Activated naive CD4-positive, alpha-beta T cell treated with anti-CD3 and anti-CD28 coated beads, Interleukin-2, amount 50 U/mL, for 16 hours (primary cell): Measurements from ENCODE around the gene ETV1.
"Not testable (repeated sequence)": the region's sequence is repeated elsewhere in the genome, so short reads cannot be mapped to it uniquely, and the experiment has no call there.

Experiments
- DNase-seq: peaks from one replicate; pipeline ENCODE4 v3.0.0-alpha.2; 2020

Gene ETV1

DNA sequence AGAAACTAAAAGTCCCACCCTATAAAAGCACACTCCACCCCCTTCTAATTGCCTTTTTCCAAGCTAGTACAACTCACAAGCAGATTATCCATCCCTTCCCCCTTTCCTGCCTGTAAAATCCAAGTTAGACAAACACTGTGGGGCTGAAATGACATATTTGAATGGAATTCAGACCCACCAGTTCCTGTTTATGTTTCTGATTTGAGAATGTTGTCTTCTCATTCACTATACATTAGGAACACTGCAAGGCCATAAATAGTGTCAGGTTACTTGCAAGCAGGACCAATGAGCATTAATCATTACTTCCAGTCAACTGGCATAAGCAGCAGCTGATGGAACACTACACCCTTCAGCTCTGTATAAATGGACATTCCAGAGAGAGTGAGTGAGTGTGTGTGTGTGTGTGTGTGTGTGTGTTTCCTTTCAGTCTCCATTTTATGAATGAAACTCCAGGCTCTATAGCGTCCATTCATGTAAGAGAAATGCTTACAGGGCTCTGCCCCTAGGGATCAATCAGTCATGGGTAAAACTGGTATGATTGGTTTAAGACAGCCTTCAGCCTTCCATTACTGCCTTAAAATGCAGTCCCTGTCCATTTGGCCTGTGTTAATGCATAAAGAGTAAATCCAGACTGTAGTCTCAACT is 69.3 kb downstream of the ETV1 start:
- DNase-seq = no peak

DNA sequence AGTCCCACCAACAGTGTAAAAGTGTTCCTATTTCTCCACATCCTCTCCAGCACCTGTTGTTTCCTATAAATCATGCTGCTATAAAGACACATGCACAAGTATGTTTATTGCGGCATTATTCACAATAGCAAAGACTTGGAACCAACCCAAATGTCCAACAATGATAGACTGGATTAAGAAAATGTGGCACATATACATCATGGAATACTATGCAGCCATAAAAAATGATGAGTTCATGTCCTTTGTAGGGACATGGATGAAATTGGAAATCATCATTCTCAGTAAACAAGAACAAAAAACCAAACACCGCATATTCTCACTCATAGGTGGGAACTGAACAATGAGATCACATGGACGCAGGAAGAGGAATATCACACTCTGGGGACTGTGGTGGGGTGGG is 71.1 kb downstream of the ETV1 start:
- not testable (repeated sequence) for DNase-seq

- DNase-seq = not testable (repeated sequence)
Observed at GRCh38 chr7:13917103-13917502, 72.4 kb downstream of the ETV1 start.

GRCh38 chr7:13915891-13916290 is 73.6 kb downstream of the ETV1 start:
- no peak for DNase-seq

DNA sequence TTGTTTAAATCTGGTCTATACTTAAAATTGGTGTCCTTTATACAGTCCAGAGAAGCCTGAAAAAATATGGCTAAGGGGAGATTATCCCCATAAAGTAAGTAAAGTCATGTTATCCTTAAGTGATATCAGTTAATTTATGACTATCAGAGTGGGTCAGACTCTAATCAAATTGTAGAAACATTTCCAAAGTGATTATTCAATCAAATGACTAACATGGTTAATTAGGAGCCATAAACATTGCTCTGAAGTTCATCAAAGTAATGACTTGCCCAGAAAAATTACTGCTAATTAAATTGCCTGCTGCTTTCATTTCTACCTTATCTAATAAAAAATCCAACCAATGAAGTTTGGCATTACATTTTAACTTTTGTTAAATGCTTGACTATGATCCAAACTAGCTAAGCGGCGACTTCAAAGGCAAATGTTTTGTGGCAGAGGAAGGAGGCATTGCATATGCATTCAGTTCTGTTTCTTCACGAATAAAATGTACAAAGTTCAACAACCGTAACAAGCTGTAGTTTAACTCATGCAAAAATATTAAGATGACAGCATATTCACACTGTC is 76.7 kb downstream of the ETV1 start:
- DNase-seq = no peak

DNA sequence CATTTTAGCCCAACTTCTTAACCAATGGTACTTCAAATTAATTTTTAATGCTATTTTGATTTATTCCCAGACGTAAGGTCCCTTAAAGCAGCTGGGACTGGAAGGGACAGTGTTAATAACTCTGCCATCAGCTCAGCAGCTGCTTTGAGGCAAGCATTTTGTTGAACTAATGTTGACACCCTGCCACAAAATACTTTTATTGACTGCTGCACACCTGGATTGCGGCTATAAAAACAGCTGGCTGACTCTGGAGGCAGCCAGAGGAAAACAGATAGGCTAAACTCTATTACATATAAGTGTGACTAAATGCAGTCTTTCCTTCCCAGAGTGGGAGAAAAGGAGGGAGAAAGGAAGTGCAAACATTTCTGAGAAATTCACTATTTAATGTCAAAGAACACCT is 77.6 kb downstream of the ETV1 start:
- no peak for DNase-seq

- no peak for DNase-seq
Observed at GRCh38 chr7:13910805-13911551, 78.5 kb downstream of the ETV1 start.

DNA sequence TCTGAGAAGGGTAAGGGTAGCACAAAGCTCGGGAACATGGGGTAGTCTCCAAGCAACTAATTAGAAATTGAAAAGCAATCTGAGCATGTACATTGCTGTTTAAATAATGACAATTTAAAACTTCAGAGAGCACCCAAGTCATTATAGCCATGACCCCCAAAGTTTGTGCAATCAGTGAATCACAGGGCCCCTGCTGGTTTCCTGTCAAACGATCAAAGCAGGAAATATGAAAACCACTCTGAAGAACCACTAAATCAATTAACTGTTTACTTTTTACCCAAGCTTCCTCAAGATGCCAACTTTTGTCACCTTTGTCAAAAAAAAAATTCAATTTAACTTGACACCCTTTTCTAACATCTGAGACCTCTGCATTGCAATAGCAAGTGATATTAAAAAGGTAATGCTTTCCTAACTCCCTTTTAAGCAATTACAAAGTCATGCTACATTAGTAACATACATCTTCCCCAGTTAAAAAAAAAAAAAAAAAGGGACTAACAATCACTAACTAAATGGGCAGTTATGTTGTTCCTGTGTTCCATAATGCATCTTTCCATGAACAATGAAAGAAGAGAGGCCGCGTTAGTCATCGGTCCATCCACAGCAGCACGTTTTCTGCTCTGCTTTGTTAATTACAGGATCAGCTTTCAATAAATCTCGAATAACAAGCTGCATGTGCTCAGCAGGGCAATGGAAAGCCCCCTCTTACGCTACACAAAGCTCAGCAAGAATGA is 80.6 kb downstream of the ETV1 start:
- DNase-seq = no peak

DNA sequence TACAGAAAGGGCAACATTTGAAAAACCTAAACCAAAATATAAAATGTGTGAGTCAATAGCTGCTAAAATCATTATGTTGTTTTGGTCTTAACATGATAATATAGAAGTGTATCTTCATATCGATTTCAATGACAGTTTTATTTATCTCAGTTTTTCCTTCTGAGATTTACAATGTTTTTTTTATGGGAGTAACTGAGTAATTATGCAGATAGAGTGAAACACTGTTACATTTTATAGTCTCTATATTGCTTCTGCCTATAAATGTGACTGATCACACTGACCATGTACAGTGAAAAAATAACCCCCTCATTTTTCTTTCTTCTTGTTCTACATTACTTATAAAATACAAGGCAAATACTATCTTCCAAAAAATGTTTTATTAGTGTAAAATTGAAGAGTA is 81.6 kb downstream of the ETV1 start:
- no peak for DNase-seq

DNA sequence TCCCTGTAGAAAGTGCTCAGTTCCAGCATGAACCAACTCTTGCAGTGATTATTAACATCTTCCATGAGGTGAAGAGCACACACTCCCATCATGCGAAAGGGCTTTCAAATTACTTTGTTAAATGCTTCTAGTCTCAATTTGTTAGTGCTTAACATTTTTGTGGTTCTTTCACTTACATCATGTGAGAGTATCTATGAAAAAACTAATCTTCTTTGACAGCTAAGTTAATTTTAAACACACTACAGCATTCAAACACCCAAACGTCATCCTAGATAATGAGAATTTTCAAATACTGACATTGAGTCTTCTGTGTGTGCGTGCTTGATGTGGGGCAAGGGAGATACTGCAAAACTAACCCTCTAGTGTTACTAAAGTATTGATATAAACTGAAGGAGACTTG is 84.8 kb downstream of the ETV1 start:
- DNase-seq = no peak

- no peak for DNase-seq
Observed at GRCh38 chr7:13904007-13904406, 85.5 kb downstream of the ETV1 start.

- no peak for DNase-seq
Observed at GRCh38 chr7:13901577-13901976, 87.9 kb downstream of the ETV1 start.

GRCh38 chr7:13898957-13899670 is 90.4 kb downstream of the ETV1 start:
- DNase-seq = no peak

- no peak for DNase-seq
Observed at GRCh38 chr7:13897819-13898218, 91.6 kb downstream of the ETV1 start.

- DNase-seq = no peak
Observed at GRCh38 chr7:13894954-13895353, 94.5 kb downstream of the ETV1 start.

DNA sequence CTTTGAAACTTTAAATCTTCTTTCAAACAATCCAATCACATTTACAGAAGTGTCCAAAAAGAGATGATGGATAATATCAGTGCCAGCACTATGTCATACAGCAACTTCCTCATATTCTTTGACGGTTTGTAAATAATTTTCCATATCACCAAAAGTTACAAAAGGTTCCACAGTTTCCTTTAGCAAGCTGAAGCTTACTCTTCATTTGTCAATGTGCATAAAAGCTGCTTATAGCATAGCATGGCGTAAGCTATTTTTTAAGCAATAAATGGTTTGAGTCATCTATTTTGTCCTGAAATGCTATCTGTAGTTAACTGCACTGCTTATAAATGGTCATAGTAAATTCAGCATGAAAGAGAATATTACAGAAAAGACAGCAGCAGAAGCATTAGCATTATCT is 95.1 kb downstream of the ETV1 start:
- no peak for DNase-seq

DNA sequence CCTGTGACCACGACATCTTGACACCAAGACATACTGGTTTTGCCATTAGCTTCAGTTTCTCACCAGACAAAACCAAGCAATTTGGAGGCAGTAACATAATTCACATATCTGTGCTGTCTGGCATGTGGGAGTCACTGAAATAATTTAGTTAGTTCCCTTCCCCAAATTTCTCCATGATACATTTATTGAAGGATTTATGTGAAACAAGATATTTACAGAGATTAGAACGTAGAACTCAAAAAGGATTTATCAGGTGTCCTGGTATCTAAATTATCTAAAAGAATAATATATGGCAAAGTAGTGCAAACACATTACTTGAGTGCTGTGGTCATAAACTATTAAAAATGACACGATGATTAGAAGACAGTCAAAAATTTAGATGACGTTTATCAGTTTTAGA is 98.7 kb downstream of the ETV1 start:
- DNase-seq = no peak

DNA sequence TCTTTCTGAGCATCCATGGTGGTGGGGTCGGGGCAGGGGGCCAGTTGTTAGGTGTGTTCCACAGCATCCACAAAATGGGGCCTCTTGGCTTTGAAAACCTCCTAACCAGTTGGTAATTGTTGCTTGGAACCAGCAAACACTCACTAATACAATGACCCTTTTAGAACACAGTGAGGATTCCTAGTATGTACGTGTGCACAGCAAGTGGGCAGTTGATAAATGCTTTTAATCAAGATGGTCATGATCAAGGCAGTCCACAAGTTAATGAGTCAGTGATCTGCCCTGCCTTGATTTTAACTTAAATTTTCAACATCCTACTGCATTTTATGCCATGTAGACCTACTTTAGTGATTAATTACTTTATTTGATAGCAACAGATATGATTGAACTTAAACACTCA is 103.1 kb downstream of the ETV1 start:
- no peak for DNase-seq

DNA sequence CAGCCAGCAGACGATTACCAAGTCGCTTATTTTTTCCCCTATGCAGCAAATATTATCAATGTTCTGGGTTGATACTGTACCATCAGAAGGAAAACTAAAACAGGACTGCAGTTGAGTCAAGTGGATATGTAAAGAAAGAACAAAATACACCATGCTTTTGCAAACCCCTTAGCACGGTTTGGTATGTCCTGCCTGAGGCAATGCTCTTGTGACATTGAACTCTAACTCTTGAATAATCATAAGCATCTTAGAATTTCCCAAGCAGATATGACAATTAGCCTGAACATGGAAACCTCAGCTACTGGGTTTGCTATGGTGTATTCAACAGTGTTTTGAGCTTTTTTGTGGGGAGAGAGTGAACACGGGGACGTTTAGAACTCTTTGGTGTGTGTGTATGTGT is 107.4 kb downstream of the ETV1 start:
- no peak for DNase-seq

- DNase-seq = no peak
Observed at GRCh38 chr7:13880789-13881188, 108.7 kb downstream of the ETV1 start.

DNA sequence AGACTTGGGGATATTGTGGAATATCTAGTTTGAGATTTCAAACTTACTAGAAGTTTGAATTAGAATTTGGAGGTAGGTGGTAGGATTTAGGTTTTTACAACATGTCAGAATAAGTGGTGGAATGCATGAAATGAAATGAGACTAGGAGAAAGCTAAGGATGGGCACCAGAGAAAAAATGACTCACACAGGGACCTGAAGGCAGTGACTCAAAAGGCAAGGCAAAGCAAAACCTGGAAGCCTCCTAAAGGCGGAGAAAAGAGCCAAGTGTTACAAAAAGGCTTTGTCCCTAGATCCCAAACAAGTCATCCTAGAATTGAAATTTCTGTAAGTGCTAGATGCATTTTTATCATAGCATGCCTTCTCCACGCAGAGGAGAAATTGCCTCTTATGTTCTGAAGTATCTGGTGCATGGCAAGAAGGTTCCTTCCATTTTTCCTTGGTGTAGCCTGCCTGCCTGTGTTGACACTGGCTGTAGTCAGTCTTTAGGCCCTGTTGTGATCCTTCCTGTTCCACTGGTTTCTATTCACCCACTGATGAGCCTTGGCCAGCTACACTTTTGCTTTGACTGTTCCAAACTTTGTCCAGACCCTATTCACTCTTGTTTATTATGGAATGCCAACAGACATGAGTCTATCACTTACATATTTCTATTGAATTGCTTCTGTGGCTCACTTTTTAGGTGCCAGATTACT is 109.3 kb downstream of the ETV1 start:
- no peak for DNase-seq

DNA sequence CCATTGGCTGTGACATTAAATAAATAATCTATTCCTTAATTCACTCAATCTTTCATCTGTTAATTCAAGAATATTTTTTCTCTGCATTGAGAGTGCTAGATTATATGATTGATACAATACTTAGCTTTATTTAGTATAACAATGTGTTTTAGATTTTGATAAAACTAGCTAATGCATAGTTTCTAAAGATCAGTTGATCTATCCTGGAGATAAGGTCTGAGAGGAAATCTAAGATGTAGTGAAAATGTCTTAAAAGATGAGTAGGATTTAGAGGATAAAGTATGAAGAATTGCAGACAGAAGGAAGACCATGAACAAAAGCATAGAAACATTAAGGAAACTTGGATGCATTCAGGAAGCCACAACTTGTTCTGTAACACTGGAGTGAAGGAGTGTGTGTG is 110.3 kb downstream of the ETV1 start:
- DNase-seq = no peak

- no peak for DNase-seq
Observed at GRCh38 chr7:13878154-13878553, 111.3 kb downstream of the ETV1 start.
